Astrocyte (in vitro differentiated cells and primary cell): ENCODE results near the gene HAND1.

Experiments
- CTCF ChIP-seq: IDR thresholded peaks from 2 replicates; pipeline ENCODE4 v1.5.1; 2011; ENCODE audit warnings: low read depth, mild to moderate bottlenecking, inconsistent platforms, low read length, moderate library complexity; ENCODE audit not compliant: insufficient read depth
- EZH2 ChIP-seq: IDR thresholded peaks from 2 replicates; pipeline ENCODE4 v1.6.1; 2012; ENCODE audit warnings: mild to moderate bottlenecking, low read length, inconsistent platforms; ENCODE audit not compliant: insufficient read depth

GRCh38 chr5:154470947-154471870 lies 6.8 kb downstream of the HAND1 start:
- TF ChIP-seq CTCF = no peak
- peak; percentile 67 for TF ChIP-seq EZH2
